Measurements from ENCODE around the gene BAHCC1. TPM values are rescaled to one million over a fixed set of nuclear protein-coding genes. Genes with fewer than 3 reads are reported as not detected.

Gene BAHCC1
- total RNA-seq, 2 experiments from 2014 or later, result 0.40 to 0.65 TPM

DNA sequence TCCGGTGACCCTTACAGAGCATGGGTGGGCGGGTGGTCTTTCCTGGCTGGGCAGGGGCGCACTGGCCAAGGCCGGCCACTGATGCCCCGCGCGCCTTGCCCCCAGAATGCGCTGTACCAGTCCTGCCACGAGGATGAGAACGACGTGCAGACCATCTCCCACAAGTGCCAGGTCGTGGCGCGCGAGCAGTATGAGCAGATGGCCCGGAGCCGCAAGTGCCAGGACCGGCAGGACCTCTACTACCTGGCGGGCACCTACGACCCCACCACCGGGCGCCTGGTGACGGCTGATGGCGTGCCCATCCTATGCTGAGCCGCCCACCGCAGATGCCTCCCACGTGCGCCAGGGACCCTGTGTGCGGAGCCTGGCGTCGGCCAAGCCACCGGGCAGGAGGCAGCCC is 68.2 kb downstream of the BAHCC1 start:
- no peak overlapping the region for H3K27ac Mint-ChIP-seq
- ChIA-PET POLR2A (no interaction called here), CTCF (no interaction called here)
- H3K4me3 Mint-ChIP-seq, result no peak overlapping the region
- intact Hi-C loops (cut with micrococcal nuclease), result no loop called here
- DNase-seq (no peak), ATAC-seq (no peak)
- TF ChIP-seq, protein P1, sequence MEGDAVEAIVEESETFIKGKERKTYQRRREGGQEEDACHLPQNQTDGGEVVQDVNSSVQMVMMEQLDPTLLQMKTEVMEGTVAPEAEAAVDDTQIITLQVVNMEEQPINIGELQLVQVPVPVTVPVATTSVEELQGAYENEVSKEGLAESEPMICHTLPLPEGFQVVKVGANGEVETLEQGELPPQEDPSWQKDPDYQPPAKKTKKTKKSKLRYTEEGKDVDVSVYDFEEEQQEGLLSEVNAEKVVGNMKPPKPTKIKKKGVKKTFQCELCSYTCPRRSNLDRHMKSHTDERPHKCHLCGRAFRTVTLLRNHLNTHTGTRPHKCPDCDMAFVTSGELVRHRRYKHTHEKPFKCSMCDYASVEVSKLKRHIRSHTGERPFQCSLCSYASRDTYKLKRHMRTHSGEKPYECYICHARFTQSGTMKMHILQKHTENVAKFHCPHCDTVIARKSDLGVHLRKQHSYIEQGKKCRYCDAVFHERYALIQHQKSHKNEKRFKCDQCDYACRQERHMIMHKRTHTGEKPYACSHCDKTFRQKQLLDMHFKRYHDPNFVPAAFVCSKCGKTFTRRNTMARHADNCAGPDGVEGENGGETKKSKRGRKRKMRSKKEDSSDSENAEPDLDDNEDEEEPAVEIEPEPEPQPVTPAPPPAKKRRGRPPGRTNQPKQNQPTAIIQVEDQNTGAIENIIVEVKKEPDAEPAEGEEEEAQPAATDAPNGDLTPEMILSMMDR (IDR thresholded peaks at IDR 0.05), result no peak
- H3K27me3 Mint-ChIP-seq, result no peaks in the 10 kb centered on the region
- H3K4me1 Mint-ChIP-seq (ENCODE audit: low read depth), result no peaks in the 10 kb centered on the region
- no peaks in the 10 kb centered on the region for H3K36me3 Mint-ChIP-seq (ENCODE audit: low read depth)
- no peaks in the 10 kb centered on the region for H3K9me3 Mint-ChIP-seq

DNA sequence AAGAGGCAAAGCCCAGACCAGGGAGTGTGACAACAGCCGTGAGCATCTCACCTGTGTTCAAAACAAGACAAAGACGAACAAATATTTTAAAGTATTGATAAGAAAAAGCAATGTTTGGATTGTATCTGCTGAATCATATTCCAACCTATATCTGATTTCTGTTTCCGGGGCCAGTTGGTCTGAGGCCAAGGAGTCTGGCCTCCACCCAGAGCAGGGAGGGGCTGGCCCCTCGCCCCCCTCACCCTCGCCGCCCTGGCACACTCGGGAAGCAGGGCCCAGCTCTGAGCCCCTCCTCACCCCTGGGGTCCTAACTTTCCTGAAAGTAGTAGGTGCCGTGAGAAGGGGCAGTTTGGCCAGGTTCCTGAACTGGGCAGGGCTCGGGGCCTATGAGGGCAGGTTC is 69.3 kb downstream of the BAHCC1 start:
- intact Hi-C loops (cut with micrococcal nuclease), result no loop called here
- Mint-ChIP-seq H3K27me3 (no peaks in the 10 kb centered on the region), H3K36me3 (ENCODE audit: low read depth) (no peaks in the 10 kb centered on the region), H3K4me3 (no peak overlapping the region), H3K9me3 (no peaks in the 10 kb centered on the region), H3K27ac (no peak overlapping the region), H3K4me1 (ENCODE audit: low read depth) (no peaks in the 10 kb centered on the region)
- CTCF ChIA-PET, result no interaction called here
- no peak for DNase-seq
- ATAC-seq, result no peak
- TF ChIP-seq, protein P1 (IDR thresholded peaks at IDR 0.05), result no peak
- POLR2A ChIA-PET, result no interaction called here

DNA sequence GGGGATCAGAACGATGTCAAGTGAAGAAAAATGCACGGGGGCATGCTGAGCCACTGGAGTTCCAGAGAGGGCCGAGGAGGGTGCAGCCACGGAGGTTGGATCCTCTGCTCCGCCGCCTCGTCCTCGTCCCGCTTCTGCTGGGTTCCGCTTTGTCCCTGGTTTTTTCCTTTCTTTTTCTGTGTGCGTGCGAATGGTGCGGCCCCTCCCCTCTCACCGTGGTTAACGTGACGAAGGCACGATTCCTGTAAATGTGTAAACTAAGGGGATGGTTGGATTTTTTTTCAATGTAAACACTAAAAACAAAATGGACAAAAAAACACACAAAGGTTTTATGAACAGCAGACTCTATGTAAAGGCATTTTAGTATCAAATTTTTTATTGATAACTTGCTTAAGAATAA is 70.7 kb downstream of the BAHCC1 start:
- no peak overlapping the region for H3K4me3 Mint-ChIP-seq
- intact Hi-C loops (cut with micrococcal nuclease), result no loop called here
- H3K27me3 Mint-ChIP-seq, result no peaks in the 10 kb centered on the region
- H3K9me3 Mint-ChIP-seq, result no peaks in the 10 kb centered on the region
- ATAC-seq (no peak), DNase-seq (no peak)
- H3K36me3 Mint-ChIP-seq (ENCODE audit: low read depth), result no peaks in the 10 kb centered on the region
- ChIA-PET CTCF (no interaction called here), POLR2A (no interaction called here)
- H3K4me1 Mint-ChIP-seq (ENCODE audit: low read depth), result no peaks in the 10 kb centered on the region
- TF ChIP-seq, protein P1 (IDR thresholded peaks at IDR 0.05), result no peak
- no peak overlapping the region for H3K27ac Mint-ChIP-seq

DNA sequence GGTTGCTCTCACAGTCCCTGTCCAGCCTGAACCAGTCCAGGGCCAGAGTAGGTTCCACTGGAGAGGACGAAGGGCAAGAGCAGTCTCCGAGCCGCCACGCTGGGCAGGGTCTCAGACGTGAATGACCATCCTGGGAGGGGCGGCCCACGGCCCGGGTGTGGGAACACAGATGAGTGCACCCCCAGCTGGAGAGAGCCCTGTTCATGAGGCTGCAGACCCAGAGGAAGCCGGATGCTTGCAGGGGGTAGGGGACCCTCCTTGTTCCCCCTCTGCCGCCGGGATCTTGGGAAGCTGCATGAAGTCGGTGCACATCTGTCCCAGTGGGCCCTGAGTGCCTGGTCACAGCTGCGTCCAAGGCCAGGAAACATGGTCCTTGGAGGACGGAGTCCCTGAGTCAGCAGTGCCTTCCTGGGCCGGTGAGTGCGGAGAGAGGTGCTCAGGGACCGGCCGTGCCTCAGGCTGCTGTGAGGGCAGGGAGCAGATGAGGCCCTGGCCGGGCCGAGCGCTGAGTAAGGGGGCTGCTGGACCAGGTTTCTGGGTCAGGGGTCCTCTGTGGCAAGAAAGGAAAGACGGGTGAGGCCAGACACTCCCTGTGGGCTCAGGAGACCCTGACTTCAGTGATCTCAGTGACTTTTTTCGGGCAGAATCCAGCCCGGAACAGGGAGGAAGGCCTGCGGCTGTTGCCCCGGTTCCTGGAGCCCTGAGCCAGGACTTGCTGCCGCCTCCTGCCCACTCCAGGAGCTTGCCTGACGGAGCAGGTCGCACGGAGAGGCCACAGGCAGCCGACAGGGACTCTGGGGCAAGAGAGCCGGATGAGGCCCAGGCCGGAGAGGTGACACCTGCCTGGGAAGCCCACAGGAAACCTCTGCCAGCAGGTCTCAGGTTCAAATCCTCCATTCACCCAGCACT is 71.6 kb downstream of the BAHCC1 start:
- intact Hi-C loops (cut with micrococcal nuclease), result no loop called here
- TF ChIP-seq, protein P1 (IDR thresholded peaks at IDR 0.05), result no peak
- Mint-ChIP-seq H3K4me3 (no peak overlapping the region), H3K9me3 (no peaks in the 10 kb centered on the region), H3K27me3 (no peaks in the 10 kb centered on the region), H3K36me3 (ENCODE audit: low read depth) (no peaks in the 10 kb centered on the region), H3K4me1 (ENCODE audit: low read depth) (no peaks in the 10 kb centered on the region), H3K27ac (no peak overlapping the region)
- DNase-seq, result no peak
- CTCF ChIA-PET, result no interaction called here
- ATAC-seq, result no peak
- POLR2A ChIA-PET, result no interaction called here

DNA sequence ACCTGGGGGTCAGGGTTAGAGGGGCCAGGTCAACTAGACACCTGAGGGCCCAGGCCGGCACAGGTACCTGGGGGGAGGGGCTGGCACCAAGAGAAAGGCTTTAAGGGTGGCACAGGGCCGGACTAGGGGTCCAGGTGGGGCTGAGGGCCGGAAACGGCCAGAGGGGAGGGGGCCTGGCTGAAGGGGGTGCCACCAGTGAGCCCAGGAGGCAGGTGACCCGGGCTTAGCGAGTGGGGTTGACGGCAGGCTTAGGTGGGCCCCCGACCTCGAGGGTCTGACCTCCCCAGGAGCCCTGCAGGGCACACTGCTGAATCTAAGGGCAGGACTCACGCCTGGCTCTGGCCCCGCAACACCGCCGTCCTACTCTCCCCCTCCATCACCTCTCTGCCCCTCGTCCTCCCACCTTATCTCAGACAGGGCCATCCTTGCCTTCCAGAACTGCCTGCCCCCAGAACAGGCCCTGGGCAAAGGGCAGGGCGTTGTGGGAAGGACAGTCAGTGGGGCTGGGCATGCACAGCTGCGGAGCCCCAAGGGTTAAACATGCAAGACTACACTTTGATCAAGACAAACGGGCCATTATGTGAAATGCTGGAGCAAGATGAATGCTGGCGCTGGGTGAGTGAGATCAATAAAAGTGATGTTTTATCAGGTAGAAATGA is 73.0 kb downstream of the BAHCC1 start:
- DNase-seq, result no peak

More for the DNA sequence above, 73.0 kb downstream of the BAHCC1 start:
- no peaks in the 10 kb centered on the region for H3K4me1 Mint-ChIP-seq (ENCODE audit: low read depth)
- no peaks in the 10 kb centered on the region for H3K27me3 Mint-ChIP-seq
- H3K4me3 Mint-ChIP-seq, result no peak overlapping the region
- ATAC-seq, result no peak
- no peaks in the 10 kb centered on the region for H3K9me3 Mint-ChIP-seq
- TF ChIP-seq, protein P1 (IDR thresholded peaks at IDR 0.05), result no peak
- H3K27ac Mint-ChIP-seq, result no peak overlapping the region
- H3K36me3 Mint-ChIP-seq (ENCODE audit: low read depth), result no peaks in the 10 kb centered on the region
- POLR2A ChIA-PET, result no interaction called here
- CTCF ChIA-PET, result no interaction called here
- intact Hi-C loops (cut with micrococcal nuclease), result no loop called here
